K562 (cell line): ENCODE data around the gene ATOSA. TPM values are rescaled to one million over a fixed set of nuclear protein-coding genes. Genes with fewer than 3 reads are reported as not detected.

Source experiments
- ATF1 ChIP-seq, 2 experiments: fragments of 450-650 bp in 1 of 2; IDR thresholded peaks; 2 replicates each; pipeline ENCODE4 v1.6.1; 2016; ENCODE audit warnings: missing compliant biosample characterization in 1 of 2, missing genetic modification characterization in 1 of 2
- BCOR ChIP-seq: fragments of 450-650 bp; IDR thresholded peaks from 2 replicates; pipeline ENCODE4 v1.6.1; 2016
- CBFA2T3 ChIP-seq: fragments of 450-650 bp; IDR thresholded peaks from 2 replicates; pipeline ENCODE4 v1.6.1; 2017
- CCAR2 ChIP-seq: fragments of 200-400 bp; formaldehyde crosslinking; IDR thresholded peaks from 2 replicates; pipeline ENCODE4 v1.6.1; 2017; ENCODE audit warnings: mild to moderate bottlenecking, low read depth, low read length
- CEBPB ChIP-seq: fragments of 450-650 bp; IDR thresholded peaks from 2 replicates; pipeline ENCODE4 v1.6.1; 2016; ENCODE audit warnings: missing genetic modification characterization, missing compliant biosample characterization
- CXXC5 ChIP-seq: fragments of 250-450 bp; sonication (Bioruptor Pico); IDR thresholded peaks from 2 replicates; pipeline ENCODE4 v1.8.0; 2022; ENCODE audit warnings: inconsistent platforms, mild to moderate bottlenecking, moderate library complexity
- FOXK2 ChIP-seq, 2 experiments: fragments of 450-650 bp; IDR thresholded peaks in 1 of 2; conservative IDR thresholded peaks in 1 of 2; 2 replicates each; pipeline ENCODE4 v1.6.1; 2016; ENCODE audit warnings: low read depth in 2 of 2, mild to moderate bottlenecking in 1 of 2
- KHSRP ChIP-seq: fragments of 450-650 bp; IDR thresholded peaks from 2 replicates; pipeline ENCODE4 v1.6.1; 2017
- LCOR ChIP-seq: sonication (generic); formaldehyde crosslinking; IDR thresholded peaks from 2 replicates; pipeline ENCODE4 v1.8.0; 2022; ENCODE audit warnings: mild to moderate bottlenecking, missing genetic modification reagents
- MCM5 ChIP-seq: fragments of 450-650 bp; IDR thresholded peaks from 2 replicates; pipeline ENCODE4 v1.6.1; 2016; ENCODE audit warnings: low read depth
- NFYB ChIP-seq: IDR thresholded peaks from 2 replicates; pipeline ENCODE4 v1.6.1; 2011; ENCODE audit warnings: mild to moderate bottlenecking, moderate library complexity; ENCODE audit not compliant: insufficient read length; ENCODE audit errors: extremely low read depth
- TARDBP ChIP-seq: fragments of 450-650 bp; IDR thresholded peaks from 2 replicates; pipeline ENCODE4 v1.6.1; 2016
- ZNF24 ChIP-seq: fragments of 450-650 bp; IDR thresholded peaks from 2 replicates; pipeline ENCODE4 v1.6.1; 2016
- ZNF282 ChIP-seq: sonication (generic); formaldehyde crosslinking; IDR thresholded peaks from 2 replicates; pipeline ENCODE4 v1.8.1; 2023; ENCODE audit warnings: missing genetic modification reagents
- polyA plus RNA-seq, 8 experiments: library from polyadenylated mRNA; depleted of rRNA in 4 of 8; stranded (reverse) in 5 of 8; unstranded in 3 of 8; fragments of >200 nt; fragmentation: Nextera tagmentation in 2 of 8; fragmentation: Illumina TruSeq in 1 of 8; extraction: Ambion mirVana in 2 of 8; extraction: Trizol in 1 of 8; gene quantifications; 2 replicates each; pipeline versions ENCODE4 v1.2.1 to v1.2.3, GENCODE V29; 2011 to 2014; ENCODE audit warnings: inconsistent platforms in 1 of 8, missing spikeins in 1 of 8
- total RNA-seq, 7 experiments: library from RNA; depleted of rRNA in 6 of 7; stranded (reverse); fragments of >200 nt in 6 of 7; fragmentation: Illumina TruSeq in 2 of 7; extraction: Trizol in 2 of 7; gene quantifications; 2 replicates each; pipeline versions ENCODE4 v1.2.1 to v1.2.3, GENCODE V29; 2011 to 2021; ENCODE audit warnings: low replicate concordance in 1 of 7
- TF ChIP-seq, protein P1 (sequence below), 2 experiments: fragments of 450-650 bp in 1 of 2; sonication (generic) in 1 of 2; formaldehyde crosslinking in 1 of 2; IDR thresholded peaks in 1 of 2; conservative IDR thresholded peaks in 1 of 2; 2 replicates each; pipeline versions ENCODE4 v1.6.1 to v1.8.1; 2016 to 2023; ENCODE audit warnings: mild to moderate bottlenecking in 2 of 2, moderate library complexity in 2 of 2, inconsistent platforms in 1 of 2, missing genetic modification reagents in 1 of 2
- TF ChIP-seq, protein P2 (sequence below), 2 experiments: IDR thresholded peaks; 2 replicates each; pipeline ENCODE4 v1.6.1; 2012; ENCODE audit warnings: improper control_type of control experiment in 2 of 2, low read depth in 2 of 2, low read length in 2 of 2, borderline replicate concordance in 1 of 2

The ATOSA gene
- total and polyA plus RNA-seq, 9 of the 15 experiments (the other 6 are each of a cell fraction or from before 2014, with no cell fraction given), result 2.0 to 6.1 (median 3.9) TPM

DNA sequence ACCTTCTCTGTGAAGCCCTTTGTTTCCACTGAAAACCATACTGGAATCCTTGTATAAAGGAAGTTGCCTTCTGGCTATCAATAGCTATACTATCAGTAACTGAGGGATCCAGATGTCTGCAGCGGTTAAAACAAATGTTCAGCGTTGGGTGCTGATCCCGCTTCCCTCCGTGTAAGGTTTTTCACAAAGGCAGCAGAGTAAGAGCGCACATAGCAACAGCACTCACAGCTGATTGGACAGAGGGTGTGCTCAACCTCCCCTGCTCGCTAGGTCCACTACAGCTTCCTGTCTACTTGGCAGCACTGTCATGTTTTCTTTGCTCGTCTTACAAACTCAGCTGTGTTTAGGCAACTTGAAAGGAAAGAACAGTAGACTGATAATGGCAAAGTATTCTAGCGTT is 27.3 kb downstream of the ATOSA start (continued):
- TF ChIP-seq BCOR (no peak), FOXK2 (conservative IDR thresholded peaks at IDR 0.05 in 1 of 2, IDR thresholded peaks at IDR 0.05 in 1 of 2; ENCODE audit: low read depth in 2 of 2) (peak in 1 of 2 experiments; percentile 54; a peak in 2 of 4 replicates), ATF1 (CRISPR knock-in tag; IDR thresholded peaks at IDR 0.05) (no peak), ATF1 (tag; IDR thresholded peaks at IDR 0.05) (peak; percentile 28; the same call in 1 of the 2 replicates), CEBPB (no peak), ZNF24 (peak; percentile 57; the same call in 1 of the 2 replicates), KHSRP (no peak), ZNF282 (CRISPR knock-in tag) (no peak), NFYB (peak; percentile 97), MCM5 (no peak), CBFA2T3 (peak; percentile 22; the same call in 1 of the 2 replicates), CXXC5 (CRISPR knock-in tag) (0 out of 2 replicates have a peak, but pooled peaks have one; percentile 24), TARDBP (no peak), LCOR (CRISPR knock-in tag) (no peak), CCAR2 (no peak)
- TF ChIP-seq, protein P1, sequence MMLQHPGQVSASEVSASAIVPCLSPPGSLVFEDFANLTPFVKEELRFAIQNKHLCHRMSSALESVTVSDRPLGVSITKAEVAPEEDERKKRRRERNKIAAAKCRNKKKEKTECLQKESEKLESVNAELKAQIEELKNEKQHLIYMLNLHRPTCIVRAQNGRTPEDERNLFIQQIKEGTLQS (IDR thresholded peaks at IDR 0.05), result no peak
- TF ChIP-seq, protein P1 (CRISPR knock-in tag; conservative IDR thresholded peaks at IDR 0.05), result no peak
- TF ChIP-seq, protein P2, sequence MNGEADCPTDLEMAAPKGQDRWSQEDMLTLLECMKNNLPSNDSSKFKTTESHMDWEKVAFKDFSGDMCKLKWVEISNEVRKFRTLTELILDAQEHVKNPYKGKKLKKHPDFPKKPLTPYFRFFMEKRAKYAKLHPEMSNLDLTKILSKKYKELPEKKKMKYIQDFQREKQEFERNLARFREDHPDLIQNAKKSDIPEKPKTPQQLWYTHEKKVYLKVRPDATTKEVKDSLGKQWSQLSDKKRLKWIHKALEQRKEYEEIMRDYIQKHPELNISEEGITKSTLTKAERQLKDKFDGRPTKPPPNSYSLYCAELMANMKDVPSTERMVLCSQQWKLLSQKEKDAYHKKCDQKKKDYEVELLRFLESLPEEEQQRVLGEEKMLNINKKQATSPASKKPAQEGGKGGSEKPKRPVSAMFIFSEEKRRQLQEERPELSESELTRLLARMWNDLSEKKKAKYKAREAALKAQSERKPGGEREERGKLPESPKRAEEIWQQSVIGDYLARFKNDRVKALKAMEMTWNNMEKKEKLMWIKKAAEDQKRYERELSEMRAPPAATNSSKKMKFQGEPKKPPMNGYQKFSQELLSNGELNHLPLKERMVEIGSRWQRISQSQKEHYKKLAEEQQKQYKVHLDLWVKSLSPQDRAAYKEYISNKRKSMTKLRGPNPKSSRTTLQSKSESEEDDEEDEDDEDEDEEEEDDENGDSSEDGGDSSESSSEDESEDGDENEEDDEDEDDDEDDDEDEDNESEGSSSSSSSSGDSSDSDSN (IDR thresholded peaks at IDR 0.05; ENCODE audit: borderline replicate concordance in 1 of 2, low read depth in 2 of 2, low read length in 2 of 2), result no peak
